Natural killer cell (primary cell): Measurements from ENCODE around the gene CRYBB3. TPM values are rescaled to one million over a fixed set of nuclear protein-coding genes. Genes with fewer than 3 reads are reported as not detected.

Source experiments
- ATAC-seq, 3 donors: fragments of 150-1000 bp in 2 of 3; fragments of 200-7000 bp in 1 of 3; cut with Tn5 transposase; 1 replicate in 1 of 3; 2 replicates in 2 of 3; pipeline ENCODE4 v1.10.0; 2021; ENCODE audit warnings: mild to moderate bottlenecking in 2 of 3, moderate library complexity in 2 of 3
- DNase-seq, 2 donors: peaks; one replicate each; pipeline versions ENCODE4 v3.0.0 to v3.0.0-alpha.2; 2013 to 2021; ENCODE audit warnings: mixed read lengths in 1 of 2
- H3K27ac ChIP-seq: one replicate; pipeline ENCODE4 v1.5.1; 2013; ENCODE audit warnings: mild to moderate bottlenecking, low read length
- H3K27me3 ChIP-seq: one replicate; pipeline ENCODE4 v1.6.1; 2013; ENCODE audit warnings: low read length; ENCODE audit not compliant: control insufficient read depth, insufficient read depth
- H3K36me3 ChIP-seq: one replicate; pipeline ENCODE4 v1.6.1; 2013; ENCODE audit warnings: low read length; ENCODE audit not compliant: control insufficient read depth, insufficient read depth
- H3K4me1 ChIP-seq: one replicate; pipeline ENCODE4 v1.6.1; 2013; ENCODE audit warnings: low read length; ENCODE audit not compliant: control insufficient read depth, insufficient read depth
- H3K4me3 ChIP-seq: one replicate; pipeline ENCODE4 v1.5.1; 2013; ENCODE audit warnings: low read length
- H3K9me3 ChIP-seq: one replicate; pipeline ENCODE4 v1.6.1; 2013; ENCODE audit warnings: low read length; ENCODE audit not compliant: control insufficient read depth, insufficient read depth
- H3K27ac Mint-ChIP-seq, 2 donors: one replicate each; pipeline ENCODE4 v1.8.0; 2022; ENCODE audit warnings: mild to moderate bottlenecking in 2 of 2, mixed read lengths in 2 of 2, moderate library complexity in 1 of 2
- H3K27me3 Mint-ChIP-seq, 2 donors: one replicate each; pipeline ENCODE4 v1.8.0; 2022; ENCODE audit warnings: low read depth in 2 of 2, mixed read lengths in 2 of 2
- H3K36me3 Mint-ChIP-seq: one replicate; pipeline ENCODE4 v1.8.0; 2022; ENCODE audit warnings: mixed read lengths
- H3K4me1 Mint-ChIP-seq, 2 donors: one replicate each; pipeline ENCODE4 v1.8.0; 2022; ENCODE audit warnings: mixed read lengths in 2 of 2
- H3K4me3 Mint-ChIP-seq: one replicate; pipeline ENCODE4 v1.8.0; 2022; ENCODE audit warnings: mild to moderate bottlenecking, moderate library complexity, mixed read lengths
- H3K9me3 Mint-ChIP-seq, 2 donors: one replicate each; pipeline ENCODE4 v1.8.0; 2022; ENCODE audit warnings: mixed read lengths in 2 of 2
- WGBS: methylation state at CpG from one replicate; pipeline ENCODE4 v1.1.7; 2013; ENCODE audit warnings: missing lambda C conversion rate; ENCODE audit not compliant: insufficient coverage; 5-methylcytosine and 5-hydroxymethylcytosine counted together
- intact Hi-C: fragments of 100-400 bp; cut with micrococcal nuclease; formaldehyde crosslinking; loops from one replicate; pipeline ENCODE4 v1.14.2; 2022
- total RNA-seq, 4 donors: library from RNA; stranded (reverse); fragments of 120-200 nt in 1 of 4; gene quantifications; one replicate each; pipeline versions ENCODE4 v1.2.3 to v1.2.4, GENCODE V29; 2013 to 2022
- TF ChIP-seq, protein P1 (sequence below): fragments of 200-600 bp; IDR thresholded peaks from one replicate; pipeline ENCODE4 v1.8.0; 2022; ENCODE audit warnings: antibody characterized with exemption

The CRYBB3 gene
- total RNA-seq, 3 donors from 2014 or later (not counting 1 experiment from before 2014, with no cell fraction given): 0.68 TPM; not detected in 2

DNA sequence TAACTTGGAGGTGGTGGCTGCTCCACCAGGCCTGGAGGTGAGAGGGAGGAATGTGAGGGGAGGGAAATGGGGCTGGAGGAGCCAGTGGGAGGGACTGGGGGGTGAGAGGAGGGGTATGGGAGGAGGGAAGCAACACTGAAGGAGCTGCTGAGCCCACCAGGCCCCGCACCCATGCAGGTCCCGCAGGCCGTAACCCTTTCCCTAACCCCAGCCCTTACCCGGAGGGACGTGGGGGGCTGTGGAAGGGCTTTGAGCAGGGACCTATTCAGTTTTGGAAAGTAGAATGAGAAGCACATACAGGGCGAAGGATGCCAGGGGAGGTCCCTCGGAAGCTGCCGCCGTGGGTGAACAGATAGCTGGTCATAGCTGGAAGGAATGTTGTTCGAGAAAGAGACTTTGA is 33.9 kb upstream of the CRYBB3 start:
- no peaks in the 10 kb centered on the region for H3K36me3 Mint-ChIP-seq
- Histone ChIP-seq H3K27ac (no peak overlapping the region), H3K4me3 (no peak overlapping the region), H3K27me3 (no peaks in the 10 kb centered on the region), H3K9me3 (no peaks in the 10 kb centered on the region), H3K36me3 (no peaks in the 10 kb centered on the region), H3K4me1 (no peaks in the 10 kb centered on the region)
- ATAC-seq: no peak
- no peaks in the 10 kb centered on the region for H3K27me3 Mint-ChIP-seq
- H3K4me3 Mint-ChIP-seq: no peak overlapping the region
- no peak for DNase-seq
- intact Hi-C loops: no loop called here
- no peak overlapping the region for H3K27ac Mint-ChIP-seq
- H3K4me1 Mint-ChIP-seq: peaks cover 0 to 7% of the 10 kb centered on the region in 2 donors
- 93% methylated on average over 10 of the region's 10 CpGs for WGBS
- TF ChIP-seq, protein P1, sequence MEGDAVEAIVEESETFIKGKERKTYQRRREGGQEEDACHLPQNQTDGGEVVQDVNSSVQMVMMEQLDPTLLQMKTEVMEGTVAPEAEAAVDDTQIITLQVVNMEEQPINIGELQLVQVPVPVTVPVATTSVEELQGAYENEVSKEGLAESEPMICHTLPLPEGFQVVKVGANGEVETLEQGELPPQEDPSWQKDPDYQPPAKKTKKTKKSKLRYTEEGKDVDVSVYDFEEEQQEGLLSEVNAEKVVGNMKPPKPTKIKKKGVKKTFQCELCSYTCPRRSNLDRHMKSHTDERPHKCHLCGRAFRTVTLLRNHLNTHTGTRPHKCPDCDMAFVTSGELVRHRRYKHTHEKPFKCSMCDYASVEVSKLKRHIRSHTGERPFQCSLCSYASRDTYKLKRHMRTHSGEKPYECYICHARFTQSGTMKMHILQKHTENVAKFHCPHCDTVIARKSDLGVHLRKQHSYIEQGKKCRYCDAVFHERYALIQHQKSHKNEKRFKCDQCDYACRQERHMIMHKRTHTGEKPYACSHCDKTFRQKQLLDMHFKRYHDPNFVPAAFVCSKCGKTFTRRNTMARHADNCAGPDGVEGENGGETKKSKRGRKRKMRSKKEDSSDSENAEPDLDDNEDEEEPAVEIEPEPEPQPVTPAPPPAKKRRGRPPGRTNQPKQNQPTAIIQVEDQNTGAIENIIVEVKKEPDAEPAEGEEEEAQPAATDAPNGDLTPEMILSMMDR: no peak
- no peaks in the 10 kb centered on the region for H3K9me3 Mint-ChIP-seq

DNA sequence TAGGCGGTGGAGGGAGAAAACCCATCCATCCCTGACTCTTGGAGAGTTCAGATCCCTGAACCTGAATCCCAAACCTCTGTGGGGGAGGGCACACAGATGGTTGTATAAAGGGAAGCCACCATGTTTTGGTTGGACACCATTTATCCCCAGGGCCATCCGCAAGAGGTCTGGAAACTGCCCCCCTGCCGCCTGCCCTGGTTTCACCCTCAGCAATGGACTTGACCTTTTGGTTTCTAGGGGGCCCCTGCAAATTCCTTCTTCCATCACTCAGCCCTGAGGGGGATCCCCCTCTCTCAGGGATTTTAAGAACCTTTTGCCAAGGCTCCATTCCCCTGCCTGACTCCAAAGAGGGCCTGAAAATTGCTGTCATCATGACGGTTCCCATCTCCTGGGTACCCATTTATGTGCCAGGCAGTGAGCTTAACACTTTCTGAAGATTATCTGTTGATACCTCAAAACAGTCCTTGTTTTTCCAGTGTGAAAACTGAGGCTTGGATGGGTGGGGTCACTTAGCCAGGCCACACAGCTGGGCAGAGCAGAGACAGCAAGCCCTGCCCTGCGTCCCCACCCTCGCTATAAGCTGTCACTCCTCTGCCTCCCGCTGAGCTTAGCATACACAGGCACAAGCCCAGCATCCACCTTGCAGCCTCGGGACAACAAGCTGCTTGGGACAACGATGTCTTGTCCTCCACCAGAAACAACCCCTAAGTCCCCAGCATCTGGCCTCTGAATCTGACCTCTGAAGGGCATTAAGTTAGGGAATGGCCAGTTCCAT is 33.2 kb upstream of the CRYBB3 start:
- ATAC-seq (no peak), DNase-seq (no peak)
- H3K27ac Mint-ChIP-seq: no peak overlapping the region
- H3K9me3 Mint-ChIP-seq: no peaks in the 10 kb centered on the region
- WGBS: 90% methylated on average over 9 of the region's 9 CpGs
- Histone ChIP-seq H3K27me3 (no peaks in the 10 kb centered on the region), H3K36me3 (no peaks in the 10 kb centered on the region), H3K27ac (no peak overlapping the region), H3K4me3 (no peak overlapping the region), H3K4me1 (no peaks in the 10 kb centered on the region), H3K9me3 (no peaks in the 10 kb centered on the region)
- H3K4me1 Mint-ChIP-seq: peaks cover 0 to 7% of the 10 kb centered on the region in 2 donors
- H3K36me3 Mint-ChIP-seq: no peaks in the 10 kb centered on the region
- intact Hi-C loops: no loop called here
- H3K27me3 Mint-ChIP-seq: no peaks in the 10 kb centered on the region
- TF ChIP-seq, protein P1: no peak
- no peak overlapping the region for H3K4me3 Mint-ChIP-seq

DNA sequence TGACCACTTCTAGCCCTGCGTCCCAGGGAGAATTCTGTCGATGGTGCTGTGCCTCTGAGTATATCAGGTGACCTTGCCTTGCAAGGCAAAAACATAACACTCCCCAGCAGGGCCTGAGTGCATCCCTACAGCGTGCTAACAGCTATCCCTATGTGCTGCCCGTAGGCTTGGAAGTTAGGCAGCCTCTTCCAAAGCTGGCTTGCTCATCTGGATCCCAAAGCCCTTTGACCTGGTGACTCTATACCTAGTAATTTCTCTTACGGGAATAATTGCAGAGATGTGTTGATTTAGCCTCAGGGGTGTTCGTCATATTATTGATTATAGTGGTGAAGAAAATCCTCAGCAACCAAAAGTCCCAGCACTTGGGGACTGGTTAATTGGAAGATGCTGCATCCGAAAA is 32.6 kb upstream of the CRYBB3 start:
- no peak overlapping the region for H3K4me3 ChIP-seq
- ATAC-seq: no peak
- Mint-ChIP-seq H3K27ac (no peak overlapping the region), H3K36me3 (no peaks in the 10 kb centered on the region), H3K4me1 (peaks cover 0 to 7% of the 10 kb centered on the region in 2 donors), H3K4me3 (no peak overlapping the region), H3K9me3 (no peaks in the 10 kb centered on the region), H3K27me3 (no peaks in the 10 kb centered on the region)
- intact Hi-C loops: no loop called here
- TF ChIP-seq, protein P1: no peak
- H3K4me1 ChIP-seq: no peaks in the 10 kb centered on the region
- H3K9me3 ChIP-seq: no peaks in the 10 kb centered on the region
- no peak overlapping the region for H3K27ac ChIP-seq
- WGBS: 90% methylated on average over 7 of the region's 7 CpGs
- H3K27me3 ChIP-seq: no peaks in the 10 kb centered on the region
- no peak for DNase-seq
- H3K36me3 ChIP-seq: no peaks in the 10 kb centered on the region
